HG03064 (cell line): ENCODE results near the gene FGF11.
"Not testable (repeated sequence)": the region's sequence is repeated elsewhere in the genome, so short reads cannot be mapped to it uniquely, and the experiment has no call there.

Source experiments
- ATAC-seq: cut with Tn5 transposase; IDR thresholded peaks from one replicate; pipeline ENCODE4 v1.9.1; 2021; ENCODE audit warnings: low read depth; ENCODE audit not compliant: unreplicated experiment

The FGF11 gene

GRCh38 chr17:7476951-7477350 lies 37.6 kb downstream of the FGF11 start:
- ATAC-seq = no peak

- ATAC-seq = no peak
Measured at GRCh38 chr17:7477392-7478275, 38.3 kb downstream of the FGF11 start.

GRCh38 chr17:7478276-7479212 lies 39.2 kb downstream of the FGF11 start:
- ATAC-seq = no peak

- no peak for ATAC-seq
Measured at GRCh38 chr17:7479213-7480088, 40.1 kb downstream of the FGF11 start, which contains the start of gene ZBTB4. TSS of gene ZBTB4 (minus strand) at chr17:7479631. CDS start at chr17:7466801, 12,830 bp downstream.

- no peak for ATAC-seq
Measured at GRCh38 chr17:7480089-7480384, 40.7 kb downstream of the FGF11 start.

- ATAC-seq = not testable (repeated sequence)
Measured at GRCh38 chr17:7481275-7481674, 42.0 kb downstream of the FGF11 start, which contains the start of gene SLC35G6. TSS of gene SLC35G6 (plus strand) at chr17:7481446. CDS start at chr17:7481517, 71 bp downstream.

GRCh38 chr17:7481842-7482741 lies 42.8 kb downstream of the FGF11 start:
- ATAC-seq = not testable (repeated sequence)

- ATAC-seq = not testable (repeated sequence)
Measured at GRCh38 chr17:7482742-7483088, 43.4 kb downstream of the FGF11 start.

- peak; percentile 29 for ATAC-seq
Measured at GRCh38 chr17:7483255-7484066, 44.1 kb downstream of the FGF11 start.

- peak; percentile 45 for ATAC-seq
Measured at GRCh38 chr17:7484067-7484918, 45.0 kb downstream of the FGF11 start, which contains the start of gene POLR2A. TSS of gene POLR2A (plus strand) at chr17:7484366.

GRCh38 chr17:7484919-7485377 lies 45.6 kb downstream of the FGF11 start:
- ATAC-seq = no peak

GRCh38 chr17:7486181-7486580 lies 46.9 kb downstream of the FGF11 start:
- no peak for ATAC-seq

- ATAC-seq = no peak
Measured at GRCh38 chr17:7490144-7490543, 50.8 kb downstream of the FGF11 start.

- ATAC-seq = no peak
Measured at GRCh38 chr17:7491583-7491982, 52.3 kb downstream of the FGF11 start.

- no peak for ATAC-seq
Measured at GRCh38 chr17:7493941-7494340, 54.6 kb downstream of the FGF11 start.
